NB4 (cell line): ENCODE data around the gene RAB25.

ENCODE experiments used
- CTCF ChIP-seq: IDR thresholded peaks from one replicate; pipeline ENCODE4 v1.5.1; 2012; ENCODE audit warnings: low read depth, low read length
- MAX ChIP-seq: IDR thresholded peaks from 2 replicates; pipeline ENCODE4 v1.6.1; 2011; ENCODE audit warnings: low read depth, low read length
- MYC ChIP-seq: IDR thresholded peaks from 2 replicates; pipeline ENCODE4 v1.6.1; 2011; ENCODE audit warnings: low read depth, low read length
- POLR2A ChIP-seq: IDR thresholded peaks from 2 replicates; pipeline ENCODE4 v1.6.1; 2011; ENCODE audit warnings: mild to moderate bottlenecking; ENCODE audit not compliant: insufficient read length; ENCODE audit errors: extremely low read depth

- no peak for TF ChIP-seq CTCF
- TF ChIP-seq POLR2A, result no peak
- TF ChIP-seq MAX, result no peak
- TF ChIP-seq MYC, result no peak
Measured at GRCh38 chr1:156075775-156076204, 14.8 kb downstream of the RAB25 start.
